ENCODE data around the gene NFKBIA.

The NFKBIA gene

DNA sequence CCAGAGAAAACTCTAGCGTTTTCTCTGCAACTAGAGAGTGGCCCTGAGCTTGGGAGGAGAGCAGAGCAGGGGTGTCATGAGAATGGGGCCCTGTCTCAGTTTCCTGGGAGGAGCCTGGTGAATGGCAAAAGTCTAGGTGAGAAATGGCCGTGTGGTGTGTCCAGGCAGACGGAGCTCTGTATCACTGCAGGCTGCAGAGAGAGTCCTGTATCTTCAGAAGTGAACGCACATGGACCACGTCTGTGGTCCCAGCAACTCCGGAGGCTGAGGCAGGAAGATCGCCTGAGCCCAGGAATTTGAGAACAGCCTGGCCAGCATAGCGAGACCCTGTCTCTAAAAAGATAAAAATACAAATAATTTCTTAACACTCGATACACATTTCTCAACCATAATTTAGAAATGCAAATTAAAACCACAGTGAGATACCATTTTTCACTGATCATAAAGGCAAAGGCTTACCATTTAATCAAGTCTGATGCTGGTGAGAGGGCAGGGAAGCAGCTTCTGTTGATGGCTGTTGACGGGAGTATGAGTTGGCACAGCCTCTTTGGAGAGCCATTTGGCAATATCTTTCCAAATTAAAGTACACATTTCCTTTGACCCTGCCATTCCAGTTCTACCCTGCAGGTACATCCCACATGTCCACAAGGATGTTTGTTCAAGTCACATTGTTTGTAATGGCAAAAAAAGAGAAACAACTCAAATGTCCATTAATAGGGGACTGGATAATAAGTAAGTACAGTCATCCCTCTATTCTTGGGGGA, 51.0 kb downstream of the NFKBIA start:
- Histone ChIP-seq H3K27me3 (ENCODE audit: insufficient read depth, low read depth) (no peaks in the 10 kb centered on the region), H3K27ac (no peak overlapping the region), H3K4me3 (IDR thresholded peaks at IDR 0.05; ENCODE audit: insufficient read depth, low read depth, low read length) (no peak overlapping the region), H3K9ac (no peak overlapping the region), H3K4me2 (no peak overlapping the region), H3K4me1 (ENCODE audit: low read depth, poor library complexity, severe bottlenecking) (no peaks in the 10 kb centered on the region), H4K20me1 (ENCODE audit: insufficient read depth) (no peaks in the 10 kb centered on the region), H3K79me2 (ENCODE audit: insufficient read depth, low read depth) (no peaks in the 10 kb centered on the region), H3K36me3 (ENCODE audit: insufficient read depth) (no peaks in the 10 kb centered on the region), H2AFZ (ENCODE audit: low read depth) (no peak overlapping the region)
- TF ChIP-seq, protein P1, sequence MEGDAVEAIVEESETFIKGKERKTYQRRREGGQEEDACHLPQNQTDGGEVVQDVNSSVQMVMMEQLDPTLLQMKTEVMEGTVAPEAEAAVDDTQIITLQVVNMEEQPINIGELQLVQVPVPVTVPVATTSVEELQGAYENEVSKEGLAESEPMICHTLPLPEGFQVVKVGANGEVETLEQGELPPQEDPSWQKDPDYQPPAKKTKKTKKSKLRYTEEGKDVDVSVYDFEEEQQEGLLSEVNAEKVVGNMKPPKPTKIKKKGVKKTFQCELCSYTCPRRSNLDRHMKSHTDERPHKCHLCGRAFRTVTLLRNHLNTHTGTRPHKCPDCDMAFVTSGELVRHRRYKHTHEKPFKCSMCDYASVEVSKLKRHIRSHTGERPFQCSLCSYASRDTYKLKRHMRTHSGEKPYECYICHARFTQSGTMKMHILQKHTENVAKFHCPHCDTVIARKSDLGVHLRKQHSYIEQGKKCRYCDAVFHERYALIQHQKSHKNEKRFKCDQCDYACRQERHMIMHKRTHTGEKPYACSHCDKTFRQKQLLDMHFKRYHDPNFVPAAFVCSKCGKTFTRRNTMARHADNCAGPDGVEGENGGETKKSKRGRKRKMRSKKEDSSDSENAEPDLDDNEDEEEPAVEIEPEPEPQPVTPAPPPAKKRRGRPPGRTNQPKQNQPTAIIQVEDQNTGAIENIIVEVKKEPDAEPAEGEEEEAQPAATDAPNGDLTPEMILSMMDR (conservative IDR thresholded peaks at IDR 0.05; ENCODE audit: low read depth, low read length): no peak

GRCh38 chr14:35352274-35353233, 52.0 kb downstream of the NFKBIA start:
- Histone ChIP-seq H2AFZ (ENCODE audit: low read depth) (no peak overlapping the region), H3K27me3 (ENCODE audit: insufficient read depth, low read depth) (no peaks in the 10 kb centered on the region), H3K4me3 (IDR thresholded peaks at IDR 0.05; ENCODE audit: insufficient read depth, low read depth, low read length) (no peak overlapping the region), H4K20me1 (ENCODE audit: insufficient read depth) (no peaks in the 10 kb centered on the region), H3K4me1 (ENCODE audit: low read depth, poor library complexity, severe bottlenecking) (no peaks in the 10 kb centered on the region), H3K79me2 (ENCODE audit: insufficient read depth, low read depth) (no peaks in the 10 kb centered on the region), H3K4me2 (no peak overlapping the region), H3K36me3 (ENCODE audit: insufficient read depth) (no peaks in the 10 kb centered on the region), H3K9ac (no peak overlapping the region), H3K27ac (no peak overlapping the region)
- TF ChIP-seq, protein P1 (conservative IDR thresholded peaks at IDR 0.05; ENCODE audit: low read depth, low read length): no peak

- H3K4me3 ChIP-seq (IDR thresholded peaks at IDR 0.05; ENCODE audit: insufficient read depth, low read depth, low read length): no peak overlapping the region
- no peak overlapping the region for H2AFZ ChIP-seq (ENCODE audit: low read depth)
- no peaks in the 10 kb centered on the region for H4K20me1 ChIP-seq (ENCODE audit: insufficient read depth)
- H3K4me2 ChIP-seq: no peak overlapping the region
- H3K27ac ChIP-seq: no peak overlapping the region
- H3K9ac ChIP-seq: no peak overlapping the region
- H3K27me3 ChIP-seq (ENCODE audit: insufficient read depth, low read depth): no peaks in the 10 kb centered on the region
- TF ChIP-seq, protein P1 (conservative IDR thresholded peaks at IDR 0.05; ENCODE audit: low read depth, low read length): no peak
- H3K4me1 ChIP-seq (ENCODE audit: low read depth, poor library complexity, severe bottlenecking): no peaks in the 10 kb centered on the region
- no peaks in the 10 kb centered on the region for H3K36me3 ChIP-seq (ENCODE audit: insufficient read depth)
- no peaks in the 10 kb centered on the region for H3K79me2 ChIP-seq (ENCODE audit: insufficient read depth, low read depth)
Observed at GRCh38 chr14:35351897-35352273, 52.7 kb downstream of the NFKBIA start.

All from KMS-11 (cell line).